Stimulated activated CD8-positive, alpha-beta memory T cell treated with anti-CD3 and anti-CD28 coated beads, Interleukin-15, amount 100 ng/mL, for 4 hours (primary cell): Measurements from ENCODE around the gene BEX3.
A peak's percentile ranks its signal among the peaks of the same experiment; 100 is the strongest.
"Not testable (repeated sequence)": the region's sequence is repeated elsewhere in the genome, so short reads cannot be mapped to it uniquely, and the experiment has no call there.

Source experiments
- DNase-seq, 2 donors: peaks; one replicate each; pipeline ENCODE4 v3.0.0-alpha.2; 2020; ENCODE audit warnings: low read depth in 2 of 2

Gene BEX3

DNA sequence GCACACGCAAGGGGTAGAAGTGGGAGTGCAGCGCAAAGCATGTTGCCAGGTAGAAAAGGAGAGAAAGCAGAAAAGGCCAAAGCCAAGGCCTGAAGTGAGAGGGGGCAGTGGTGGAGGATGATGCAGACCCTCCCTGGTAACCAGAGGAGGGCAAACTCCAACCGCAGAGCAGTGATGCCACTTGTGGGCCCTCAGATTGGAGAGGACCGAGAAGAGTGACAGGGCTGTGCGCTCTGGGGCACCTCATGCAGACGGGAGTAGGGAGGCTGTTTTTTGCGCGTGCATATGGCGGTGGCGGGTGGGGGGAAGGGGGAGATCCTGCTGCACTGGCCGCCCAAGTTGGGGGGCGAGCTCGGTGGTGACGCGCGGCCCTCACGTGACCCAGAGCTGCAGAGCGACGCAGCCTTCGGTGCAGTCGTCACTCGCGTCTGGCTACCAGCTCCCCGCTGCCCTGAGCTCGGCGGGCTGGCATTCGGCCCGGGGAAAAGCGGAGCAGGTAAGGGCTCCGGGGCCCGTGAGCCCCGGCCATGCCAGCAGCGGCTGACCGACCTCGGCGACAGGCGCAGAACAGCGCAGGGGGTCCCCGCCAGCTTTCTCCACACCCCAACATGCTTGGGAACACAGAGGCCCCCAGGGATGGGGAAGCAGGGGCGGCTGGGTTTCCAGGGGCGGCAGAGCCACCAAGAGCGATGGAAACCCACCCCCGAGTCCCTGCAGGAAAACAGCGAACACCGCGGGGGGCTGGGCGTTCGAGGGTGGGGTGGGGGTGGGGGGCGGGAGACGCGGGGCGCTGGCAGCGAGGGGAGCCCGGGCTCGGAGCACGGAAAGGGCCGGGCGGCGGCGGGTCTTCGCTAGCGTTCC, at the start of gene BEX3:
Gene BEX3 (plus strand): TSS at position 421 of the 861 bp plus-strand sequence. CDS start 984 bp downstream, outside the sequence.
- DNase-seq, result no peak

DNA sequence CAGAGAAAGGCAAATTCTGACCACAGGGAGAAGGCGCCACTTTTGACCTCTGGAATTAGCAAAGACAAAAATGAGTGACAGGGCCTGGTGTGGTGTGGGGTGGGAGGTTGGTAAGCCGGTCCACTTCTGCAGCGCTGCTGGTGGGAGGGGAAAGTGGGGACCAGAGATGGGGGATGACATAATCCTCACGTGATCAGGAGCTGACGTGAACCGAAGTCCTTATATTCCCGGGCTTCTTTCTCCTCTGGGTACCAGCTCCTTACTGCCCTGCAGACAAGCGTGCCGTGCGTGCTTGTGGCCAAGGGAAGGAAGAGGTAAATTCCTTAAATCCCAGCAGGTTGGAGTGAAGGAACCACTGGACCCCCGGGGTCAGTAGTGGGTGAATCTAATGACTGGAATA, 46.3 kb upstream of the BEX3 start, which contains the start of gene TCEAL7:
Gene TCEAL7 (plus strand): TSS at position 249 of the 400 bp plus-strand sequence. CDS start 1,165 bp downstream, outside the sequence.
- no peak for DNase-seq

DNA sequence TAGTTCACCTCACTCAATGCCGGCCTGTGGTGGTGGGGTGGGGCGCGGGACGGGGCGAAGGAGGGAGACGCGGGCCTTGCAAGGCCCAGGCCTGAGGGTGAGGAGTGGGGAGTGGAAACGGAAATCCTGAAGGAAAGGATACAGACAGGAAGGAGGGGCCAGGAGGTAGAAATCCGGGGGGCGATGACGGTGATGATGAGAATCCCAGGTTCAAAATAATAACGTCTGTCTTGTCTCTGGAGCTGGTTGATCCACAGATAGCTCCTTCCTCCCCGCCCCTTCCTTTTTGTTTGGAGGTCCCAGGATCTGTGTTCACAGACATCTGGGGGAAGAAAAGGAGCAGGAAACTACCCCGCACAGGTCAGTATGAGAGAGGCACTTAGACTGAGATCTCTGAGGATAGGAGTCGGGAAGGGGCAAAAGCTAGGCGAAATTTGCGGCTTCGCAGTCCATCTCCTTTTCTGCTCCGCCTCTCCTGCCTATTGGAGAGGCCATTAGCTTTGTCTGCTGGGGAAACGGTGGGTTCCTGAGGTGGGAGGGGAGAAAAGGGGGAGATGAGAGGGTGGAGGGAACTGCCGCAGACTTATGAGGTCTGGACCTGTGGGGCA, 45.6 kb upstream of the BEX3 start:
- DNase-seq, result no peak

DNA sequence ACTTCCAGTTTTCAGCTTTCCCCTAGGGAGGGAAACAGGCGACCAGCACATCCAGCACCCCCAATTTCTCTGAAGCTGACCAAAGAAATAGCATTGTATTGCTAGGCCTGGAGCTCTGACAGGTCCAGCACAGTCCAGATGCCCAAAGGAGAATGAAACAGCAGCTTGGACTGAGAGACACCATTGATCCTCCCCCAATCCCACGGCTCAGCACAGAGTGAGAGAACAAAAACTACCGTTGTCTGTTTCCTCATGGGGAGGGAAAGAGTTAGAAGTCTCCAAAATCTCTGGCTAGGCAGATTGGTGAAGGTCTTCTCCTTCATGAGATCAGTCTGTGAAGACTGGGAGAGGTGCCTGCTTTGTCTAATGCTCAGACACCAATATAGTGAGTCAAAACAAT, 37.7 kb upstream of the BEX3 start:
- no peak for DNase-seq

- peak in 1 of 2 donors; percentile 1 for DNase-seq
Measured at GRCh38 chrX:103343105-103343504, 33.2 kb upstream of the BEX3 start.

- no peak for DNase-seq
Measured at GRCh38 chrX:103344606-103345005, 31.7 kb upstream of the BEX3 start.

DNA sequence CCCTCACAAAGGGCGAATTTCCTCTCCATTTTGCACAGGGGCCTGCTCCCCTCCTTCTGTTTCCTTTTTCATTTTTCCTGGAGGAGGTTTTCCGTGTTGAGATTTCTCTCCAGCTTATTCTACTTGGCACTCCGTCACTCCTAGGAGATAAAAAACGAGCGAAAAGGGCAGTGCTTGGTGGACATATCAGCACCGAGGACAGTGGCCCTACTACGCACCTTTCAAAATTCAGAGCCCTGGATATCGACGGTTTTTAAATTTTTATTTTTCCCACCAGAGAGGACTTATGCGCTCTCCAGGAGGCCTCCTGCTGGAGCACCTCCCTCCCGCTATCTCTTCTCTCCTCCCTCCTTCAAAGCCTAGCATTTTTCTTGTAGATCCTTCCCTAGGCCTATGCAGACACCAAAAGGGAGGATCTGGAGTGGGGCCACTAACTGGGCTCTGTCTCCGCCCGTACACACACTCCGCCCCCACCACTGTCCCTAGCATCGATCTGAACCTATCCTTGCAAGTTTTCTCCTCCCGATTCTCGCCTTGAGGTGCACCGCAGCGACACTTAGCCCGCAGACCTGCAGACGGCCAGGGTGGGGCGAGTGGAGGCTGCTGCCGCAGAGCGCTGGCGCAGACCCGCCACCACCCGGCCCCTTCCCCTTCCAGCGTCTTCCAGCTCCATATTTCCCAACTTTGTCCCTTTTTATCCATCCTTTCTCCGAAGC, 28.5 kb upstream of the BEX3 start:
- DNase-seq, result no peak

DNA sequence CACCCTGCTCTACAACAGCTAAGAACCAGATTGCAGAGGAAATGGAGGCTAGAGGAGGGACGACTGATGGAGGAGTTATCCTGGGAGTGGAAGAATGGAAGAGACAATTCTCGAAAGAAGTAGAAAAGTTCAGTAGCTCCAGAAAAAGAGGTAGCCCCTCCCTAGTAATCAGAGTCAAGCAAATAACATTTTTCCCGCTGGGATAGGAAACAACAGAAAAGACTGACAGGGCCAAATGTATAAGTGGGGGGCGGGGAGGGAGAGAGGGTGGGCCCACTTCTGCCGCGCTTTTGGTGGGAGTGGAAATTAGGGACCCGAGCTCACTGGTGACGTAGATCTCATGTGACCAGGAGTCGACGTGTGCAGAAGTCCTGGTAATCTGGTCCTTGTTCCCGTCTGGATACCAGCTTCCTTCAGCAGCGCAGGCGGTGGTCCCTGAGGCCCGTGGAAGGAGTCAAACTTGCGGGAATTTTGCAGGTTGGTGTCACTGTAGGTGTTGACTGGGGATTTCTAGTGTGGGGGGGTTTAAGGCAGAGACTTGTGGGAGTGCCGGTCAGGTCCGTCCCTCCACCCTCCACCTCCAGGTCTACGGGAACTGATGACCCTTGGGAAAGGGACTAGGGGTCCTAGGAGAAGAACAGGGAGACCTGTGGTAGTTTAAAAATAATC, 20.1 kb upstream of the BEX3 start, which contains the start of gene TCEAL9:
Gene TCEAL9 (plus strand): TSS at position 377 of the 669 bp plus-strand sequence. CDS start 1,179 bp downstream, outside the sequence.
- no peak for DNase-seq

DNA sequence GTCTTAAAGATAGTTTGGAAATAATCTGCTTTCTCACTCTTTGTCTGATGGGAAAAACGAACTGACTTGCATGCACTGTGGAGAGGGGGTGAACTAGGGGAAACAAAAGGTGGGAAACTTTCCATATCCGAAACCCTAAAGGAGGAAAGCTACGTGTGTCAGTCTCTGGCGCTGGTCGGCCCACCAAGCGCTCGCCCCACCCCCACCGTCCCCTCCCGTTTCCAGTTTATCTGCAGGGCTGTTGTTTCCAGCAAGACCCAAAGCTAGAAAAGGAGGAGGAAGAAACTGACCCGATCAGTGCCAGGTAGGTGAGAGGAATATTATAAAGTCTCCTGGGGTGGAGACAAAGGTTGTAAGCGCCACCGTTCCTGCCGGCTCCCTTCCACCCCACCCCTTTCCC, 19.5 kb upstream of the BEX3 start:
- DNase-seq, result no peak

- DNase-seq, result no peak
Measured at GRCh38 chrX:103357871-103358270, 18.5 kb upstream of the BEX3 start.

GRCh38 chrX:103359605-103360004, 16.7 kb upstream of the BEX3 start:
- DNase-seq, result not testable (repeated sequence)

- DNase-seq, result no peak
Measured at GRCh38 chrX:103360092-103360491, 16.2 kb upstream of the BEX3 start.

GRCh38 chrX:103360916-103361315, 15.4 kb upstream of the BEX3 start:
- DNase-seq, result no peak

GRCh38 chrX:103361798-103362197, 14.5 kb upstream of the BEX3 start:
- DNase-seq, result no peak

DNA sequence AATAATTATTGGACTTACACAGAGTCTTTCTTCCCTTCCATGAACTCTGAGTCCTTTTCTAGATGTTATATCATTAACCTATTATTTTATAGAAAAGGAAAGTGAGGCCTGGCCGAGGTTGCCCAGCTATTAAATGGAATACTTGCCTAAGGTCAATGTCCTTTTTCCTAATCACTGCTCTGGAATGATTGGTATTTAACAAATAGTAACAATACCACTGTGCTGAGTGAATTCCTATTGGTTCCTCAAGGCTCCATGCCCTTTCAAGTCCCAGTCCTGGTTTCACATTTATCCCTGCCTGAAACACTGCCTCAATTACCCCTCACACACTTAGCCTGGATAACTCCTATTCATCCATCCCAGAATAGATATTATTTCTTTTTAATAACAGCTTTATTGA, 13.9 kb upstream of the BEX3 start:
- no peak for DNase-seq

DNA sequence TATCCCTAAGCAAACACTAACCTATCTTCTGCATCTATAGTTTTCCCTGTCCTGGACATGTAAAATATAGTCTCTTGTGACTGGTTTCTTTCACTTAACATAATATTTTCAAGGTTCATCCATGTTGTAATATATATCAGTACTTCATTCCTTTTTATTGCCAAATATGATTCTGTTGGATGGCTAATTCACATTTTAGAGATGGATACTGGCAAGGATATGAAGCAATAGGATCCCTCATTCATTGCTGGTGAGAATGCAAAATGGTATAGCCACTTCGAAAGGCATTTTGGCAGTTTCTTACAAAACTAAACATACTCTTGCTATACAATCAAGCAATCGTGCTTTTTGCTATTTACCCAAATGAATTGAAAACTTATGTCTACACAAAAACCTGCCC, 13.3 kb upstream of the BEX3 start:
- no peak for DNase-seq

DNA sequence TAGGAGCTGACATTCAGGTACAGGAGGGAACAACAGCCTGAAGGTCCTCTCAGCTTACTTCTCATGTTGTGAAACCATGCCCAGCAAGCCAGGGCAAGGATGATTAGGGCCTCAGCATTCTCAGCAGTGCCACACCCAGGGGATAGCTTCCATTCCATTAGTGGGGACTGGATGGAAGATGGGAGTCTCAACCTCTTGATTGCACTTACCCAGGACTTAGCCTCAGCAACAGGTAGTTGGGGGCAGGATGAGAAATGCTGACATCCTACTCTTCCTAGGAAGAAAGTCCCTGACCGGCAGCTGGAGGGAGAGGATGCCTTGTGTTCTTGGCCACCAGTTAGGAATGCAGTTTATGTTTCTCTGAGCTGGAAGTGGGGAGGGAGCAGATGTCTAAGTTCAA, 8.8 kb upstream of the BEX3 start:
- no peak for DNase-seq

DNA sequence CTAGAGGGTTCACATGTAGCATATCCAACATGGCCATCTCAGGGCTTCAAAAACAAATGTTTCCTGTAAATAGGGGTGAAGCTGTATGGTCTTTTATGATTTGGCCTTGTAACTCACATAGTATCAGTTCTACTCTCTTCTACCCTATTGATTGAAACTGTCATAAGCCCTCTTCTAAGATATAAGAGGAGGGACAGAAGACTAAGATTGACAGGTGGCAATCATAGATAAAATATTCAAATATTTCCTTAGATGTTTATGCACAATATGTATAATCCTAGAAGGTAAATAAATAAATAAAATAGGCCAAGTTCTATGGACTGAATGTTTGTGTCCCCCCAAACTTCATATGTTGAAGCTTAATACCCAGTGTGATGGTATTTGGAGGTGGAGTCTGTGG, 6.9 kb upstream of the BEX3 start:
- no peak for DNase-seq

DNA sequence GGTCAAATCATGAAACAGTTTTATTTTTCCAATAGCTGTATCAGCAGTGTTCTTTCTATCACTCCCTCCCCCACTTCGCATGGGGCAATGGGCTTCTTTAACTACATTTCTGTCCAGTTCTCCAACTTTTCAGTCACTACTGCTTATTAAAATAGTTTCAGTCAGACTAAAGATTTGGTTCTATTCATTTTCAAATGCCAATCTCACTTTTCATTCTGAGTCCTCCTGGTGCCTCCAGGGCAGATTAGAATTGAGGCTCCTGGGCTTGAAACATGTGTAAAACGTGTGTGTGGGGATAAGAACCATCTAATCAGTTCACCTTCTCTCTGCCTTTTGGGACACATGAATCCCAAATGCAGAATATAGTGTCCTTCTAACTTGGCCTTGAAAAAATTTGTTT, 3.5 kb upstream of the BEX3 start:
- DNase-seq, result no peak

DNA sequence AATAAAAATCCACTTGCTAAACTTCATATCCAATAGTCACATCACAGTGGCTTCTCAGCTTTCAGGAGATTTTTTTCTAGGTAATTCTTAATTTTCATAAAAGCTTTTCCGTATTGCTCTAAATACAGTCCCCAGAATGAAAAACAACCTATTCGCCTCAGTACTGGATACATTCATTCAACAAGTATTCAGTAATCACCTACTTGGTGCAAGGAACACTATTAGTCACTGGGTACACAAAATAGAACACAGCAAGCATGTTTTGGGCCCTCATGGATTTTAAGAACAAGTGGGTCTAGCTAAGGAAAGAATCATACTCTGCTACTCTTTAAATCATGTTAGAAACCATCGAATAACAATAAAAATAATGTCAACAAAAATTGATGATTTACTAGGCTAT, 2.8 kb upstream of the BEX3 start:
- DNase-seq, result no peak

DNA sequence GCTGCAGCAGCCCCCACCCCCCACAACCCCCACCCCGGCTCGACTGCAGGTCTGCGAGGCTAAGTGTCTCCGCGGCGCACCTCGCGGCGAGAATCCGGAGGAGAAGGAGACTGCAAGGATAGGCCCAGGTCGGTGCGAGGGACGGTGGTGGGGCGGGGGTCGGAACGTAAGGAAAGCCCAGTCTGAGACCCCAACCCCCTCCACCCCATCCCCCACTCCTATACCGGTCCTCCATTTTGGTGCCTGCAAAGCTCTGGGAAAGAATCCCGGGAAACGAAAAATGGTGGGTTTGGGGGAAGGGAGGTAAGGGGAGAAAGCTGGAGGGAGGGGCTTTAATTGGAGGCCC, 614 bp downstream of the BEX3 start:
- DNase-seq, result no peak

DNA sequence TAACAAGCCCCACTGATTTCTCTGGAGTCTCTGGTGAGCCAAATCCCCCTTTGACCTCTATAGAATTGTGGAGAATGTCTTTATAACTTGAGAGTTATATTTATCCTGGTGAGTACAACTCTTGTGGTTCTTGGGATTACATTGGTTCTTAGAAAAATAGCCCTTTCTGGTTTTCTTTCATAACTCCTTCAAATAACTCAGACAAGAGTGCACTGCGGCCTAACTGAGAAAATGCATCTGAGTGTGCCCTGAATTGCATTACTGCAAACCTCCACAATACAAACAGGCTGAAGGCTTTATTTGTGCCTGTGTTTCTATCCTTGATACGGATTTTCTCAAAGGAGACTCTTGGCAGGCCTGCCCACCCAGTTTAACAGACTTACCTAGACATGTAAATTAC, 2.7 kb downstream of the BEX3 start:
- no peak for DNase-seq
